ENCODE results near the gene KLHL29.

DNA sequence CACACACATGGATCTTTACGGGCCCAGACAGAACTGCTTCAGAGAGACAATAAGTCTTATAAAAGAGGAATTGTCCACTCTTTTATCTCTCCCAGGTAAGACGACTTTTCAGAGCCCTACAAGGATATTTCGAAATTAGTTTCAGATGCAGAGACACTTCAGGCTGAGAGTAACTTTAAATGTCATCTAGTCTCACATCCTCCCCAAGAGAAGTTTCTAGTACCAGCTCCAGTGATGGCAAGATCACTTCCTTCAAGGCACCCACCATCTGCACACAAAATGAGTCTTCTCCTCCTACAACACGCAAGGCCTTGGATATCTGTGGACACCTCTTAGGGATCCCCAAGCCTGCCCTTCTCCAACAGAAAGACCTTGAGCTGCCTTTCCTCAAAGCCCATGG is 39.0 kb upstream of the KLHL29 start:
- TF ChIP-seq, protein P1, sequence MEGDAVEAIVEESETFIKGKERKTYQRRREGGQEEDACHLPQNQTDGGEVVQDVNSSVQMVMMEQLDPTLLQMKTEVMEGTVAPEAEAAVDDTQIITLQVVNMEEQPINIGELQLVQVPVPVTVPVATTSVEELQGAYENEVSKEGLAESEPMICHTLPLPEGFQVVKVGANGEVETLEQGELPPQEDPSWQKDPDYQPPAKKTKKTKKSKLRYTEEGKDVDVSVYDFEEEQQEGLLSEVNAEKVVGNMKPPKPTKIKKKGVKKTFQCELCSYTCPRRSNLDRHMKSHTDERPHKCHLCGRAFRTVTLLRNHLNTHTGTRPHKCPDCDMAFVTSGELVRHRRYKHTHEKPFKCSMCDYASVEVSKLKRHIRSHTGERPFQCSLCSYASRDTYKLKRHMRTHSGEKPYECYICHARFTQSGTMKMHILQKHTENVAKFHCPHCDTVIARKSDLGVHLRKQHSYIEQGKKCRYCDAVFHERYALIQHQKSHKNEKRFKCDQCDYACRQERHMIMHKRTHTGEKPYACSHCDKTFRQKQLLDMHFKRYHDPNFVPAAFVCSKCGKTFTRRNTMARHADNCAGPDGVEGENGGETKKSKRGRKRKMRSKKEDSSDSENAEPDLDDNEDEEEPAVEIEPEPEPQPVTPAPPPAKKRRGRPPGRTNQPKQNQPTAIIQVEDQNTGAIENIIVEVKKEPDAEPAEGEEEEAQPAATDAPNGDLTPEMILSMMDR (IDR thresholded peaks at IDR 0.05), result no peak
- no peak for TF ChIP-seq EZH2 (IDR thresholded peaks at IDR 0.05; ENCODE audit: borderline replicate concordance, insufficient read depth, low read depth, low read length, poor library complexity, severe bottlenecking)

Data from B cell (primary cell).